ENCODE measurements around the gene PTGIS. TPM values are rescaled to one million over a fixed set of nuclear protein-coding genes. Genes with fewer than 3 reads are reported as not detected.

The PTGIS gene
- total RNA-seq, 1 experiment from 2014 or later = 20.0 TPM

DNA sequence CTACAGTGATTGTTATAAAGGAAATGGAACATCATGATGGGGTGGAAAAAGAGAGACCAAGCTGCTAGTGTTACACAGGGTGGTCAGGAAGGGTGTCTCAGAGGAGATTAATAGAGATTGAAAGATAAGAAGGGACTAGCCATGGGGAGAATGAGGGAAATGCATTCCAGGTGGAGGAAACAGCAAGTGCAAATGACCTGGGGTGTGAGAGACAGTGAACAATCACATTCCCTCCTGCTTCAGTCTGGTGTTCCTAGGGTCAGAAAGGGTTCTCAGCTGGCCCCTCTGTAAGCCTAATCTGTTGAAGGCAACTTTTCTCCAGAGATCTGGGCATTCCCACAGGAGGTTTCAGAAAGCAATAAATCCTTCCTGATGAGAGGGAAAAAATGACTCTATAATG lies 81.9 kb downstream of the PTGIS start:
- no peak overlapping the region for H3K9ac ChIP-seq (ENCODE audit: extremely low read depth, insufficient read length, low read length)
- DNase-seq = no peak
- no peak overlapping the region for H3K56ac ChIP-seq (ENCODE audit: insufficient read length, low read depth, low read length)
- H4K20me1 ChIP-seq (ENCODE audit: control insufficient read depth, insufficient read depth, insufficient read length) = no peaks in the 10 kb centered on the region
- no peak overlapping the region for H2BK15ac ChIP-seq (ENCODE audit: low read depth, low read length)
- H3K23ac ChIP-seq (ENCODE audit: insufficient read length, low read depth, low read length) = no peak overlapping the region
- H3K79me1 ChIP-seq (ENCODE audit: insufficient read depth, low read depth, low read length, poor library complexity, severe bottlenecking) = no peaks in the 10 kb centered on the region
- H3K18ac ChIP-seq (ENCODE audit: insufficient read length, low read depth, low read length) = no peak overlapping the region
- no peaks in the 10 kb centered on the region for H3K9me3 ChIP-seq (ENCODE audit: control insufficient read depth, low read depth, low read length)
- H3K23me2 ChIP-seq (ENCODE audit: insufficient read length, low read depth, low read length, poor library complexity, severe bottlenecking) = peaks cover 14% of the 10 kb centered on the region
- H2BK12ac ChIP-seq (ENCODE audit: insufficient read length, low read depth, low read length) = no peak overlapping the region
- H3K4ac ChIP-seq (ENCODE audit: low read depth, low read length) = no peak overlapping the region
- Mint-ChIP-seq H3K27ac (no peak overlapping the region), H3K36me3 (ENCODE audit: insufficient read depth in 1 of 3, low read depth in 3 of 3) (peaks cover 0 to 5% (median 2%) of the 10 kb centered on the region in 3 experiments; a peak in 3 of 7 replicates), H3K4me1 (peaks cover 2 to 5% of the 10 kb centered on the region in 2 experiments; a peak in 2 of 4 replicates), H3K4me3 (no peak overlapping the region), H3K9me3 (no peaks in the 10 kb centered on the region; a peak in 1 of 5 replicates), H3K27me3 (ENCODE audit: low read depth) (peaks cover 73% of the 10 kb centered on the region)
- H4K5ac ChIP-seq (ENCODE audit: insufficient read length, low read depth, low read length) = no peak overlapping the region
- no peaks in the 10 kb centered on the region; the same call in 1 of the 2 replicates for H3K27me3 ChIP-seq (ENCODE audit: insufficient read depth, low read length)
- H3K4me2 ChIP-seq (ENCODE audit: insufficient read depth, insufficient read length, low read length) = no peak overlapping the region
- TF ChIP-seq, protein P1, sequence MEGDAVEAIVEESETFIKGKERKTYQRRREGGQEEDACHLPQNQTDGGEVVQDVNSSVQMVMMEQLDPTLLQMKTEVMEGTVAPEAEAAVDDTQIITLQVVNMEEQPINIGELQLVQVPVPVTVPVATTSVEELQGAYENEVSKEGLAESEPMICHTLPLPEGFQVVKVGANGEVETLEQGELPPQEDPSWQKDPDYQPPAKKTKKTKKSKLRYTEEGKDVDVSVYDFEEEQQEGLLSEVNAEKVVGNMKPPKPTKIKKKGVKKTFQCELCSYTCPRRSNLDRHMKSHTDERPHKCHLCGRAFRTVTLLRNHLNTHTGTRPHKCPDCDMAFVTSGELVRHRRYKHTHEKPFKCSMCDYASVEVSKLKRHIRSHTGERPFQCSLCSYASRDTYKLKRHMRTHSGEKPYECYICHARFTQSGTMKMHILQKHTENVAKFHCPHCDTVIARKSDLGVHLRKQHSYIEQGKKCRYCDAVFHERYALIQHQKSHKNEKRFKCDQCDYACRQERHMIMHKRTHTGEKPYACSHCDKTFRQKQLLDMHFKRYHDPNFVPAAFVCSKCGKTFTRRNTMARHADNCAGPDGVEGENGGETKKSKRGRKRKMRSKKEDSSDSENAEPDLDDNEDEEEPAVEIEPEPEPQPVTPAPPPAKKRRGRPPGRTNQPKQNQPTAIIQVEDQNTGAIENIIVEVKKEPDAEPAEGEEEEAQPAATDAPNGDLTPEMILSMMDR (conservative IDR thresholded peaks at IDR 0.05) = no peak
- no peaks in the 10 kb centered on the region for H3K79me2 ChIP-seq (ENCODE audit: insufficient read depth, low read length)
- H3T11ph ChIP-seq (ENCODE audit: low read length) = no peak overlapping the region
- H4K91ac ChIP-seq (ENCODE audit: insufficient read length, low read depth, low read length) = no peak overlapping the region
- H3K14ac ChIP-seq (ENCODE audit: insufficient read depth, low read length) = no peak overlapping the region
- no peak overlapping the region for H2BK120ac ChIP-seq (ENCODE audit: low read depth, low read length, poor library complexity, severe bottlenecking)
- H2AK5ac ChIP-seq (ENCODE audit: insufficient read length, low read length) = no peak overlapping the region
- H3K4me1 ChIP-seq (ENCODE audit: insufficient read depth, low read length) = no peaks in the 10 kb centered on the region
- no peak overlapping the region for H3K27ac ChIP-seq (ENCODE audit: insufficient read length, low read depth, low read length)
- no peak overlapping the region for H2AFZ ChIP-seq (ENCODE audit: low read length)
- no peak overlapping the region for H4K8ac ChIP-seq (replicated peaks; ENCODE audit: insufficient read length, low read depth, low read length)
- H2BK5ac ChIP-seq (ENCODE audit: insufficient read length, low read length) = no peak overlapping the region
- no peak overlapping the region for H2BK20ac ChIP-seq (ENCODE audit: low read depth, low read length, poor library complexity, severe bottlenecking)

Data from H9 (cell line).